Measurements from ENCODE around the gene RRP36. TPM values are rescaled to one million over a fixed set of nuclear protein-coding genes. Genes with fewer than 3 reads are reported as not detected.

Gene RRP36
- total and polyA plus RNA-seq, 2 experiments from 2014 or later: 72.5 to 83.2 TPM

DNA sequence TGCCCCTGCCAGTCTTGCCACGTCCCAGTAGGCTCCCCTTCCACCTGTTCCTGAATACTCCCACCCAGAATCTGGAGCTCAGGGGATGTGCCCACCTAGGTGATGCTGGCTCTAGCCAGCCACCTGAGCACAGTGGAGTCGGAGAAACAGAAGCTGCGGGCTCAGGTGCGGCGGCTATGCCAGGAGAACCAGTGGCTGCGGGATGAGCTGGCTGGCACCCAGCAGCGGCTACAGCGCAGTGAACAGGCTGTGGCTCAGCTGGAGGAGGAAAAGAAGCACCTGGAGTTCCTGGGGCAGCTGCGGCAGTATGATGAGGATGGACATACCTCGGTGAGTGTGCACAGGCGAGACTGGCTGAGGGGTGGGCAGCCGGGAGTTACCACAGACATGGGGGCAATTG, 41.4 kb downstream of the RRP36 start:
- H3K79me2 ChIP-seq: peaks cover 56% of the 10 kb centered on the region
- H3K9me3 ChIP-seq (ENCODE audit: low read depth): no peaks in the 10 kb centered on the region
- H3K27ac ChIP-seq: no peak overlapping the region
- TF ChIP-seq EZH2 (IDR thresholded peaks at IDR 0.05; ENCODE audit: borderline replicate concordance): no peak
- no peaks in the 10 kb centered on the region for H3K9me2 ChIP-seq (replicated peaks; ENCODE audit: insufficient read depth)
- no peaks in the 10 kb centered on the region for H4K20me1 ChIP-seq (ENCODE audit: insufficient read depth, poor library complexity, severe bottlenecking)
- H3K4me1 ChIP-seq (ENCODE audit: insufficient read depth): peaks cover 10% of the 10 kb centered on the region
- no peak overlapping the region for H3K4me3 ChIP-seq
- H2AFZ ChIP-seq: no peak overlapping the region
- DNase-seq (ENCODE audit: low spot score): no peak
- 98% methylated on average over 12 of the region's 12 CpGs for WGBS (ENCODE audit: low lambda C conversion rate, missing lambda C conversion rate)
- H3K27me3 ChIP-seq: no peaks in the 10 kb centered on the region
- no peaks in the 10 kb centered on the region for H3K36me3 ChIP-seq (replicated peaks; ENCODE audit: insufficient read depth, low read depth)
- no peak overlapping the region for H3K4me2 ChIP-seq

GRCh38 chr6:43070028-43070632, 48.7 kb downstream of the RRP36 start:
- H3K9me3 ChIP-seq (ENCODE audit: low read depth): no peaks in the 10 kb centered on the region
- no peaks in the 10 kb centered on the region for H3K27me3 ChIP-seq
- H4K20me1 ChIP-seq (ENCODE audit: insufficient read depth, poor library complexity, severe bottlenecking): no peaks in the 10 kb centered on the region
- no peaks in the 10 kb centered on the region for H3K9me2 ChIP-seq (replicated peaks; ENCODE audit: insufficient read depth)
- H3K79me2 ChIP-seq: no peaks in the 10 kb centered on the region
- no peaks in the 10 kb centered on the region for H3K36me3 ChIP-seq (replicated peaks; ENCODE audit: insufficient read depth, low read depth)
- no peak overlapping the region for H3K4me3 ChIP-seq
- 62% methylated on average over 6 of the region's 6 CpGs for WGBS (ENCODE audit: low lambda C conversion rate, missing lambda C conversion rate)
- no peak overlapping the region for H2AFZ ChIP-seq
- no peak overlapping the region for H3K4me2 ChIP-seq
- DNase-seq (ENCODE audit: low spot score): peak; percentile 76
- H3K27ac ChIP-seq: no peak overlapping the region
- TF ChIP-seq EZH2phosphoT487 (IDR thresholded peaks at IDR 0.05; ENCODE audit: low read depth, severe bottlenecking, unreplicated experiment) (no peak), CTCF (IDR thresholded peaks at IDR 0.05; ENCODE audit: poor library complexity) (peak; percentile 63)
- H3K4me1 ChIP-seq (ENCODE audit: insufficient read depth): peaks cover 10% of the 10 kb centered on the region

- Histone ChIP-seq H4K20me1 (ENCODE audit: insufficient read depth, poor library complexity, severe bottlenecking) (peaks cover 4% of the 10 kb centered on the region), H2AFZ (no peak overlapping the region), H3K4me3 (no peak overlapping the region), H3K9me3 (ENCODE audit: low read depth) (no peaks in the 10 kb centered on the region), H3K36me3 (replicated peaks; ENCODE audit: insufficient read depth, low read depth) (no peaks in the 10 kb centered on the region), H3K27me3 (no peaks in the 10 kb centered on the region), H3K79me2 (peaks cover 38% of the 10 kb centered on the region), H3K27ac (peak overlapping the region; percentile 92), H3K4me1 (ENCODE audit: insufficient read depth) (peaks cover 26% of the 10 kb centered on the region), H3K9me2 (replicated peaks; ENCODE audit: insufficient read depth) (no peaks in the 10 kb centered on the region), H3K4me2 (peak overlapping the region; percentile 88)
- whole genome bisulfite sequencing (ENCODE audit: low lambda C conversion rate, missing lambda C conversion rate): 58% methylated on average over 6 of the region's 6 CpGs
- no peak for TF ChIP-seq EZH2phosphoT487 (IDR thresholded peaks at IDR 0.05; ENCODE audit: low read depth, severe bottlenecking, unreplicated experiment)
- no peak for TF ChIP-seq EZH2 (IDR thresholded peaks at IDR 0.05; ENCODE audit: borderline replicate concordance)
- peak; percentile 67 for DNase-seq (ENCODE audit: low spot score)
Observed at GRCh38 chr6:43074847-43075669, 53.6 kb downstream of the RRP36 start.

DNA sequence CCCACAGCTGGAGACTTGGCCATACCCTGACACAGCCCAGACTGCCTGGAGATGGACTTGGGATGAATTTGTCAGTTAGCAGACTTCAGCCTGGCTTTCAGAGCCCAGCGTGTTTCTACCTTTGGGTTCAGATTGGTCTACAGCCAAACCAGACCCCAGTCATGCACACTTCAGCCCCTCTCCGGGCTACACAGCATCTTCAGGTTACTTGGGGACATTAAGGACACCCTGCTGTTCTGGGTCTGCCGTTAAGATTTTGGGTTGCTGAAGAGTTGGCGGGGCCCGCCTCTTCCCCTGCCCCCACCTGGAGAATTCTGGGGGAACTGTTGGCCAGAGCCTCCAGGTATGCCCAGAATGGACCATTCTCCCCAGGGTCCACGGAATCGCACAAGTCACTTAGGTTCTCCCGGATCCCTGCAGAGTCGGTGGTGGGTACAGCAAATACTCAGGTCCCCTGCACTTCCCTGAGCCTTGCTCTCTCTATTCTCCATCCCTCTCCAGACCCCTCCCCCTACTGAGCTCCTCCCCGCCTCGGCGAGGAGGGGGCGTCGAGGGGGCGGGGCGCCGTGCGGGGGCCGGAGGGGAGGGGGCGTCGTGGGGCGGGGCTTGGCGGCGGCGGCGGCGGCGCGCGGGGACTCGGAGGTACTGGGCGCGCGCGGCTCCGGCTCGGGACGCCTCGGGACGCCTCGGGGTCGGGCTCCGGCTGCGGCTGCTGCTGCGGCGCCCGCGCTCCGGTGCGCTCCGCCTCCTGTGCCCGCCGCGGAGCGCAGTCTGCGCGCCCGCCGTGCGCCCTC, 54.4 kb downstream of the RRP36 start, which contains the start of gene PTK7:
PTK7 (plus strand) TSS at position 645 of the 794 bp plus-strand sequence. CDS start 175 bp downstream, outside the sequence.
- peak within 1 kb of the TSS; percentile 99 for H3K4me3 ChIP-seq
- H3K9me2 ChIP-seq (replicated peaks; ENCODE audit: insufficient read depth): no peaks in the 10 kb centered on the region
- 10% methylated on average over 25 of the region's 60 CpGs for WGBS (ENCODE audit: low lambda C conversion rate, missing lambda C conversion rate)
- peaks cover 4% of the 10 kb centered on the region for H4K20me1 ChIP-seq (ENCODE audit: insufficient read depth, poor library complexity, severe bottlenecking)
- peaks cover 26% of the 10 kb centered on the region for H3K4me1 ChIP-seq (ENCODE audit: insufficient read depth)
- peak within 1 kb of the TSS; percentile 83 for H2AFZ ChIP-seq
- H3K4me2 ChIP-seq: peak within 1 kb of the TSS; percentile 88
- peak; percentile 89 for DNase-seq (ENCODE audit: low spot score)
- H3K27me3 ChIP-seq: no peaks in the 10 kb centered on the region
- peak within 1 kb of the TSS; percentile 96 for H3K27ac ChIP-seq
- no peaks in the 10 kb centered on the region for H3K9me3 ChIP-seq (ENCODE audit: low read depth)
- TF ChIP-seq EZH2phosphoT487 (IDR thresholded peaks at IDR 0.05; ENCODE audit: low read depth, severe bottlenecking, unreplicated experiment) (no peak), CTCF (IDR thresholded peaks at IDR 0.05; ENCODE audit: poor library complexity) (no peak), EZH2 (IDR thresholded peaks at IDR 0.05; ENCODE audit: borderline replicate concordance) (no peak)
- H3K36me3 ChIP-seq (replicated peaks; ENCODE audit: insufficient read depth, low read depth): no peaks in the 10 kb centered on the region
- H3K79me2 ChIP-seq: peaks cover 46% of the 10 kb centered on the region

Measured in hepatocyte (in vitro differentiated cells).